ENCODE data around the gene VAV2. TPM values are rescaled to one million over a fixed set of nuclear protein-coding genes. Genes with fewer than 3 reads are reported as not detected.

VAV2 gene, protein sequence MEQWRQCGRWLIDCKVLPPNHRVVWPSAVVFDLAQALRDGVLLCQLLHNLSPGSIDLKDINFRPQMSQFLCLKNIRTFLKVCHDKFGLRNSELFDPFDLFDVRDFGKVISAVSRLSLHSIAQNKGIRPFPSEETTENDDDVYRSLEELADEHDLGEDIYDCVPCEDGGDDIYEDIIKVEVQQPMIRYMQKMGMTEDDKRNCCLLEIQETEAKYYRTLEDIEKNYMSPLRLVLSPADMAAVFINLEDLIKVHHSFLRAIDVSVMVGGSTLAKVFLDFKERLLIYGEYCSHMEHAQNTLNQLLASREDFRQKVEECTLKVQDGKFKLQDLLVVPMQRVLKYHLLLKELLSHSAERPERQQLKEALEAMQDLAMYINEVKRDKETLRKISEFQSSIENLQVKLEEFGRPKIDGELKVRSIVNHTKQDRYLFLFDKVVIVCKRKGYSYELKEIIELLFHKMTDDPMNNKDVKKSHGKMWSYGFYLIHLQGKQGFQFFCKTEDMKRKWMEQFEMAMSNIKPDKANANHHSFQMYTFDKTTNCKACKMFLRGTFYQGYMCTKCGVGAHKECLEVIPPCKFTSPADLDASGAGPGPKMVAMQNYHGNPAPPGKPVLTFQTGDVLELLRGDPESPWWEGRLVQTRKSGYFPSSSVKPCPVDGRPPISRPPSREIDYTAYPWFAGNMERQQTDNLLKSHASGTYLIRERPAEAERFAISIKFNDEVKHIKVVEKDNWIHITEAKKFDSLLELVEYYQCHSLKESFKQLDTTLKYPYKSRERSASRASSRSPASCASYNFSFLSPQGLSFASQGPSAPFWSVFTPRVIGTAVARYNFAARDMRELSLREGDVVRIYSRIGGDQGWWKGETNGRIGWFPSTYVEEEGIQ
- 10 to 100 TPM in 11 of 12 donors, not detected in 1; 12.0 to 16.6 (median 15.0) TPM for polyA plus RNA-seq (ENCODE audit: insufficient read length in 12 of 12)
- long read RNA-seq, donor 1, full-length matches to known transcripts = 1 of 1 reads
- long read RNA-seq, donor 1, partial matches to known transcripts = 0 of 1 reads
- long read RNA-seq, donor 1, other reads (novel, unspliced or antisense) = 0 of 1 reads
- long read RNA-seq, donor 2 = 0 reads
- long read RNA-seq, donor 3 = 0 reads
- long read RNA-seq, donor 4 = 0 reads
- long read RNA-seq, donor 5 = 0 reads
- long read RNA-seq, donor 6, partial matches to known transcripts = 6 of 6 reads
- long read RNA-seq, donor 6, other reads (novel, unspliced or antisense) = 0 of 6 reads
- long read RNA-seq, donor 7 = 0 reads
- long read RNA-seq, donor 8 = 0 reads
- long read RNA-seq, donor 9 = 0 reads
- long read RNA-seq, donor 10 = 0 reads
- long read RNA-seq, donor 11 = 0 reads

DNA sequence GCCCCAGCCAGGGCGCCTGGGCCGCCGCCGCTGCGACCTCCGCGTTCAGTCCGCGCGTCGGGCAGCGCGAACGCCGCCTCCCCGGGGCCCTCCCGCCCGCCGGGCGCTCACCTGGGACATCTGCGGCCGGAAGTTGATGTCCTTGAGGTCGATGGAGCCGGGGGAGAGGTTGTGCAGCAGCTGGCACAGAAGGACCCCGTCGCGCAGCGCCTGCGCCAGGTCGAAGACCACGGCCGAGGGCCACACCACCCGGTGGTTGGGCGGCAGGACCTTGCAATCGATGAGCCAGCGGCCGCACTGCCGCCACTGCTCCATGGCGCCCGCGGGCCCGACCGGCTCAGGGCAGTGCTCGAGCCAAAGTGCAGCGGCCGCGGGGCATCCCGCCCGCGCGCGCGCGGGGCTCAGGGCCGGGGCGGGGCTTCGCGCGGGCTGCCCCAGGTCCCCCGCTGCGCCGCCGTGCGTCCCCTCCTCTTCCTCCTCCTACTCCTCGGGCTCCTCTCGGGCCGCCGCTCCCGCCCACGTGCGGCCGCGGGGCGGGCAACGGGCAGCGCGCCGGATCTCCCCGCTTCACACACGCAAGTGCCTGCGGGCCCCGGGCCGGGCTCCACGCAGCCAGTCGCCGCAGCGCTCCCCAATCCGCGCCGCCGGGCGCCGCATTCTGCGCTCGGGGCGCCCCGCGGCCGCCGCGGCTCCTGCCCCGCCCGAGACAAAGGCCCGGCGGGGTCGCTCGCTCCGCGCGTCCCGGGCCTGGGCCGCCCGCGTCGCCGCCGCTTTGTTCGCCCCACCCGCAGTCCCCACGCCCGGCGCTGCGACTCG is at the start of gene VAV2:
TSS of gene VAV2 (minus strand) at position 361 of the 816 bp plus-strand sequence. CDS start at position 315, 46 bp downstream.
- no peak for DNase-seq

DNA sequence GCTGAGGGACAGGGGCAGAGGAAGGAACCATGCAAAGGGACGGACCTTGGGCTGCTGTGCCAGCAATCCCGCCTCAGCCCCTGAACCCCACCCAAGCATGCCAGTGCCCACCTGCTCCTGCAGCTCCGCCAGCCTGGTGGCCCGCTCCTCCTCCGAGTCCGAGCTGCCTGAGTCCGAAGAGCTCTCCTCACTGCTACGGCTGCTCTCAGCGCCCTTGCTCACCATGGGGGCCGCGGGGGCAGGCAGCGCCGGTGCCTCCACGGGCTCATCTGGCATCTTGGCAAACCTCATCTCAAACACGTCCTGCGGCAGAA is 49.5 kb upstream of the VAV2 start:
- no peak for DNase-seq

DNA sequence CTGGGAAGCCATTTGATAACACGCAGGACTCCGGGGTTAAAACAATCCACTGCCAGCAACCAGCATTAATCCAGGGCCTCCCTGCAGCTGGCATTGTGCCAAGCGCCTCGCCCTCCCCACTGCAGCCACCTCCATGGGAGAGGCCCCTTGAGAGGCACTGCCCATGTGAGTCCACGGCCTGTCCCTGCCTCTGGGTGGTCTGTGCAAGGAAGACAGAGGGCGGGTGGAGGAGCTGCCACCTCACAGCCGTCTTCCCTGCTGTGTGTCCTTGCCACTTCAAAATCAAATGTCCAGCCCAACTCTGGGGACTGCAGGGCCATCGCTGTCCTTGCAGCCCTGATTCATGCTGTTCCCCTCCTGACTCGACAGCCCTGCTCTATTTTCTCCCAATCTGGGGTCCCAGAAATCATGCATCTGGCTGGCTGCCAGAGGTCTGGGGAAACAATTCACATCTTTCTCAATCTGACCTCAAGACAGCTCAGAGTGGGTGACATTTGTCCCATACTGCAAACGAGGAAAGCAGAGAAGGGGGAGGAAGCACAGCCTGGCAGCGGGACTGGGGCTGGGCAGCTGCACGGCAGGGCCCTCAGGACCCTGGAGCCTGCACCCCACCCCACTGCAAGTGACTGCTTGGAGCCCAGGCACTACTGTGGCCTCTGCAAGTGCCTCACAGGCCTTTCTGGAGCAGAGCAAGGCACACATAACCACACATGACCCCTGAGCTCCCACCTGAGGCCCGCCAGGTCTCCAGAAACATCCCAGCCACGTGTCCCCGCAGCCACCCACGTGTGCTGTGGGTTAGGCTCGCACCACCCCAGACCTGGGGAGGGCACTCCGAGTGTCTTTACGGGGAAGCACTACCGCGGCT is 48.9 kb upstream of the VAV2 start:
- DNase-seq = no peak

DNA sequence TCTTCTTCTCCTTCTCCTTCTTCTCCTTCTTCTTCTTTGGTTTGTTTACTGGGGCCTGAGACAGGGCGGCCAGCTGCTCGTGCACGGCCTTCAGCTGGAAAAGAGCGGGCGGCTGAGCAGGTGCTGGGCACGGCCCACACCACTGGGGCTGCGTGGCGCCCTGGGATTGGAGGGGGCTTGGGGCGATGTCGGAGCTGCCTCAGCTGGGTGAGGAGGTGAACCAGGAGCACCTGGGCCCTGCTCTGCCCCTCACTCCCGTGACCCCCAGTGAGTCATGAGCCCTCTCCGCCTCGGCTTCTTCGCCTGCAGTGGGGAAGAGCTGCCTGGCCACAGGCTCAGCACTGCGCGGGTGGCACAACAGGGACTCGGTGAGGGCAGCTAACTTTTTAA is 48.0 kb upstream of the VAV2 start:
- DNase-seq = no peak

DNA sequence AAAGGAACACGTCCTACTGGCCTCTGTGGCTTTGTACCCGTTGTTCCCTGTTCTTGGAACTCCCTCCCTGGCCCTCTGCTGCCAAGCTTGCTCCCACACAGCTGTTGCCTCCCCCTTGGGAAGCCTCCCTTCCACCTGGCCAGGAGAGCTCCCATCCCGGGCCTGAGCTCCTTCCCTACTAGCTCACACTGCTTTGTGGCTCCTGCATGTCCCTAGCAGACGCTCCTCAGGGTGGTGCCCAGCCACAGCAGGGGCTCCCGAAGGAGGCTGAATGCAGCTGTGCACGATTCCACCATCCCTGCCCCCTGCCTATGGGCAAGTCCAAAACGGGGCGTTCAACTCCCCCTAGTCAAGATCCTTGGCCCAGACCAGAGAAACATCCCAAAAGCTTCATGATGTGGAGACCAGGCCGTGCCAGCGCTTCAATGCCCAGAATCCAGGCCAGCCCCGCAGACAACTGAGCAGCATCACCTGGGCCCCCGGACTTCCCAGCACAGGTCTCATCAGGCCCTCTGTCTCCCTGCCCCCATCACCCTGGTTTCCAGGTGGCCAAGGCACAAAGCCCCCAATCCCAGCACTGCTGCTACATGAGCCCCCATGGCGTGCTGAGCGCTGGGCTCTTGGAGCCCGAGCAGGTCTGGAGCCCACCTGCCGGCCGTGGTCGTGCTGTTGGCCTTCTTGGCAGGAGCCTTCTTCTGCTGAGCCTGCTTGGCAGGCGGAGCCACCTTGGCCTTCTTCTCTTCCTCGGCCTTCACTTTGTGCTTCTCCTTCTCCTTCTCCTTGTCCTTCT is 47.5 kb upstream of the VAV2 start:
- DNase-seq = no peak

DNA sequence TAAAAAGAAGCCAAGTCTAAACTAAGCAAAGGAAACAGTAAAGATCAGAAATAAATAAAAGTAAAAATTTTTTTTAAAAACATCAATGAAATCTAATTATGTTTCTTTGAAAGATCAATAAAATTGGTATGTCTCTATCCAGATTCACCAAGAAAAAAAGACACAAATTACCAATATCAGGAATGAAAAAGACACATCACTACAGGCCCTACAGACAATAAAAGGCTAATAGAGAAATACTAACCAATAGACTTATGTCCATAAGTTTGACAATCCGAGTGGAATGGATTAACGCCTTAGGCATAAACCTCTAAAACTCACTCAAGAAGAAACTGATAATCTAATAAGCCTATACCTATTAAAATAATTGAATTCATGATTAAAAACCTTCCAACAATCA is 45.5 kb upstream of the VAV2 start:
- no peak for DNase-seq

DNA sequence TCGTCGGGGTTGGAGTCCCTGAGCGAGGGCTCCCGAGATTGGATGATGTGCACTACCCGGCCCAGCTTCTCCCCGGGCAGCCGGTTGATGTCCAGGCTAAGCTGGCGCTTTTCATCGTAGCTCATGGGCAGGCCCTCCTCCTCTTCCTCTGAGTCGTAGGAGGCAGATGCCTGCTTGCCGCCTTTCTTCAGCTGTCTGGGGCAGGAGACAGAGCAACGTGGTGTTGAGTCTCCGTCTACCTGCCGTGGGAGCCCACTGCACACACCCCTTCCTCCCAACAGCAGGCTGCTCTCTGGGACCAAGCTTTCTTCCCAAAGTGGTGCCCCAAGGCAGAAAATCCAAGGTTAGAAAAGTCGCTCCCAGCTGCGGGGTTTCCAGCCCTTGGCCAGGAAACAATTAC is 44.0 kb upstream of the VAV2 start:
- DNase-seq = no peak

DNA sequence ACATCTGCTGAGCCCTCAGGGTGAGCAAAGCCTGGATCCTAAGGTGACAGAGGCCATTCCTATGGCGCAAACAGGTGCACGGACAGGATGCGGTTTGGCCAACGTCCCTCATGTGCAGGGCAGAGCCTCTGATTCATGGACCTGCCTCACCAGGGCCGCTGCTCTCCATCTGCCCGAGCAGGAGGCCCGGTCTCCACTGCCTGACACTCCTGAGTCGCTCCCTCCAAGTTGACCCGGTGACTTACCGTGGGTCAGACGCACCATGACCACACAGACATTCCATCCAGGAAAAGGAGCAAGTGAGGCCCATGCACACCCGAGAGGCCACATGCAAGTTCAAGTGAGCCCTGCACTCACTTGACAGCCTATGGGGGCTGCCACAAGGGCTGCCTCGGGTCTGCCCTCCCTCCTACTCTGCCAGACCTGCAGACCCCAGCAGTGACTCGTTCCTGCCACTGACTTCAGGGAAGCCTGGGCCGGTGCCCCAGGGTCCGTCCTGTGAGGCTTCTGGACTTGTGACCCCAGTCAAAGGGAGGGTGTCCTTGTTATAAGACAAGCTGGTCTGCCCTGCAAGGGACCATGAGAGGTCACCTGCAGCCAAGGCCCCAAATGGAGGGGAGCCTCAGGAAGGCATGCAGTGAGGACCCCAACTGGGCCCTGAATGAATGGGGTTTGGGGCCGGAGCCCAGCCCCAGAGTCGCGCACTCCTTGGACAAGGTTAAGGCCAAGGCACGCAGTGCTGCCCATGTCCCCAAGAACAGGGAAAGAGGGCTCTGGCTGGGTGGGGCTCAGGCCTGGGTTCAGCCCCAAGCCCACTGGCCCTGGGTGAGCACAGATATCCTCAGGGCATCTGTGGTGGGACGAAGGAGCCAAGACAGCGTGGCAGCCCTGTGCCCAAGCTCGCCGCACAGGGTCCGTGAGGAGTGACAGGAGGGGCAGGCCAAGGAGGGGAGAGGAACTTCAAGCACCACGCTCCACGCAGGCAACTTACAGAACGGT is 43.2 kb upstream of the VAV2 start:
- no peak for DNase-seq

DNA sequence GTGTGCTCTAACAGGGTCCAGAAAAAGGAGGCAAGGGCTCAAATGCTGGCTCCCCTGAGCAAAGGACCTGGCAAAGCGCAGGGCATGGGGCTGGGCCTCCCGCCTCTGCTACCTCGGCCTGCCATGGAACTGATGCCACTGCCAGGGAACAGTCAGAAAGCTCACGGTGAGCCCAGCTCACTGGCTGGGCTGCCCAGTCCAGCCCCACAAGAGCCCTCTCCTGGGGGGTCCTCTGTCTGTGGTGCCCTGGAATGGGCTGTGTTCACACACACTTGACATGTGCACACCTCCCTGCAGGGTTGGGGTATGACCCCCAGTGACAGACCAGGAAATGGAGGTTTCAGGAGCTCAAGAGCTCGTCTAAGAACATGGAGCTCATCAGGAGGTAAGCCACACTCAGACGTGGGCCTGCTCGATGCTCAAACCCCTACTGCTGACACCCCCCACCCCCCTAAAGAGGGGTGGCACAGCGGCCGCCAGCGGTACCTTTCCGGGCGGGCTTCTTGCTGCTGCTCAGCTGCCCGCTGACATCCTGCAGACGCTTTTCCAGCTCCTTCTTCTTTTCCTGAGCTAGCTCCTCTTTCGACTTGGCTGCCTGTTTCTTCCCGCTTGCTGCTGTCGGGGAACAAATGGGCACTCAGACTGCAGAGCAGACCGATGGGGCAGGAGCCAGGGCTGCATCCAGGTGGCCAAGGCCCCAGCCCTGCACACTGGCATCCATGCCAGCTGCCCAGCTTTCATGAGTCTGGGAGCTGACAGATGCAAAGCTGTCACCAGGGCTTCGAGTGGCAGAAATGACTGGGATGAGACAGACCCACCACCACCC is 42.3 kb upstream of the VAV2 start:
- no peak for DNase-seq

DNA sequence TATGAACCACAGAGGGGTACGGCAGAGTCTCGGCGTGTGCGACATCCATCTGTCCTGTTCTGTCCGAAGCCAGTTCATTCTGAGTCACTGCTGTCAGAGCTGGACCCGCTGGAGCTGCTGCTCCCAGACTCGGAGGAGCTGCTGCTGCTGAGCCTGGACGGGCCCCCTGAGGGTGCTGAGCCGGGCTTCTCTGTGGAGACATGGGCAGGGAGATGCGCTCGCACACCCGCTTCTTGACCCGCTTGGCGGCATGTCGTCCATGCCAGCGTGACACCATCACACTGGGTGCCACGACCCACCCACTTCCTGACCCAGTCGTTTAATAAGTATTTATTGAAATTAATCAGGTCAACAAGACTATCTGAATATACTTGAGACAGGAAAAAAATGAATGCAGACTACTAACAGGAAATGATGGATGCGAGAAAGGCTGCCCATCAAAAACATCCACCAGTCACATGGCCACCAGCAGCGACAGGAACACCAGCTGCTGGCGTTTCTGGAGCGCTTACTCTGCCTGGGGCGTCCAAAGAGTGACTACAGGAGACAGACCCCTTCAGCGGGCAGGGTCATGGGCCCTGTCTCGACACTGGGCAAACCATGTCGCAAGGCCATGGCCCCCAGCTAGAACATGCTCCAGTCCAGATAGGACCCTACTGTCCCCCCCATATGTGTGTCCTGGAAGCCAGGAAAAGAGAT is 41.5 kb upstream of the VAV2 start:
- no peak for DNase-seq

DNA sequence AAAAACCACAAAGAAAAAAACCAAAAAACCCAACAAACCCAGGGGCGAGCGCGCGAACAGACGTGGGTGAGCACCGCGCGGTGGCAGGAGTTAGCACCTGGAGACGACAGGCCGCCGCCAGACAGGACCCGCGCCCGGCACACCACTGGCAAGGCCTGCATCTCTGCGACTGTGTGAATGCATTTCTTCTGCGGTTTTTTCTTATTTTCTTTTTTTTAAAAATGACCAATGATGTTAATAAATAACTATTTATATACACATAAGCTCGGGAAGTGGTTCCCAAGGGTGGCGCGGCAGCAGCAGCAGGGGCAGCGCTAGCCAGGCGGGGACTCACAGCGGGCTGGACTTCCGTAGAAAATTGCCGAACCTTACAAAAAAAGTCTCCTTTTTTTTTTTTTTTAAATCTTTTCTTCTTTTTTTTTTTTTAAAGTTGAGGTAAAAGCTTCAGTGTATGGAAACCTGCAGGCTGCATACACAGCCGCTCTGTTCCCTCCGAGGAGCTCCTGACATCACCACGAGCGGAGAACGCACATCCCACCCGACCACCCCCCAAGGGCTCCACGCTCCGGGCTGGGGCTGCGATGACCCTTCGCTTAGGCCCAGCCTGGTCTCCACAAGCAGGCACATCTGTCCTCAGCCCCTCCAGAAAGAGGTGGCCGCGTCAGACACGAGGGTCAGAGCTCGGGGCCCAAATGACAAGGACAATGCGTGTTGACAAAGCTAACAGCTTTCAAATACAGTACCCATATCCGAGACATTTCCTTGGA is 40.5 kb upstream of the VAV2 start:
- DNase-seq = no peak

DNA sequence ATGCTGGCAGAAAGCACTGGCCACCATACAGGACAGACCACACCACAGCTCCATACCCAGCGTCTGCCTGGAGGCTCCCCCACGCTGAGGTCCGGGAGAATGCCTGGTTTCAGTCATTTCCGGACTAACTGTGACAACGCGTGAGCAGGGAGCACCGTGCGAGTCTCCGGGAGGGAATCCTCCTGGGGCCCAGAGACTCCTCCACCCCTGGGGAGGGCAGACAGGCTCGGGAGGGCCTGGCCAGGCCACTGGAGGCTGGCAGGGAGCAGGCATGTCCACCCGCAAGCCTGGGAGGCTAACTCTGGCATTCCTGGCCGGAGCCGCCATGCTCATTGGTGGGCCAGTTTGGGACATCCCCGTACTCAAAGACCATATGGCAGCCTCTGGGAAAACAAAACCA is 39.7 kb upstream of the VAV2 start:
- DNase-seq = no peak

DNA sequence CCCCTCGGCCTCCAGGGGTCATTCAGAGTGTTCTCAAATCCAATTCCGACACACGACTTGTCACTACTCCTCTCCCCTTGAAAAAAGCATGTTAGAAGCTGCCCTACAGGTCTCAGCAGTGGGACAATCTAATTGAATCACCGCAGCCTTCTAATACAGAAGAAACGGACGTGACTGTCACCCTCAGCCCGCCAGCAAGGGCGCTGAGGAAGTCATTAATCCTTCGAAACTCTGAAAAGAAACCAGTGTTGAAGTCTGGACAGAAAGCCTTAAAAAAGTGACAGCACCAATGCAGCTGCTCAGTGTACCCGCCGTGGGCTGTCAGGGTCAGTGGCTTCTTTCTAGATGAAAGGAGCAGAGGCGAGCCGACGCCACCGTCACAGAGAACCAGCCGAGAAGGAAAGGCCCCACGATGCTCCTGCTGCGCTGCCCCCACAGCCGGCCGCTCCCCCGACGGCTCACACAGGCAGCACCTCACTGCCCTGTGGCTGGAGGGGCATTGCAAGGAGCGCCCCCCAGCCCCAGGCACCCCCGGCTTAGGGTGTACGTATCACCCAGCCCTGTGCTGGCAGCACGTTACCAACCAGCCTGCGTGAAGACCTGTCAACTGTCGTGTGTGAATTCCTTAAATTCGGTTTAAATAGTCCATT is 38.8 kb upstream of the VAV2 start:
- DNase-seq = no peak

DNA sequence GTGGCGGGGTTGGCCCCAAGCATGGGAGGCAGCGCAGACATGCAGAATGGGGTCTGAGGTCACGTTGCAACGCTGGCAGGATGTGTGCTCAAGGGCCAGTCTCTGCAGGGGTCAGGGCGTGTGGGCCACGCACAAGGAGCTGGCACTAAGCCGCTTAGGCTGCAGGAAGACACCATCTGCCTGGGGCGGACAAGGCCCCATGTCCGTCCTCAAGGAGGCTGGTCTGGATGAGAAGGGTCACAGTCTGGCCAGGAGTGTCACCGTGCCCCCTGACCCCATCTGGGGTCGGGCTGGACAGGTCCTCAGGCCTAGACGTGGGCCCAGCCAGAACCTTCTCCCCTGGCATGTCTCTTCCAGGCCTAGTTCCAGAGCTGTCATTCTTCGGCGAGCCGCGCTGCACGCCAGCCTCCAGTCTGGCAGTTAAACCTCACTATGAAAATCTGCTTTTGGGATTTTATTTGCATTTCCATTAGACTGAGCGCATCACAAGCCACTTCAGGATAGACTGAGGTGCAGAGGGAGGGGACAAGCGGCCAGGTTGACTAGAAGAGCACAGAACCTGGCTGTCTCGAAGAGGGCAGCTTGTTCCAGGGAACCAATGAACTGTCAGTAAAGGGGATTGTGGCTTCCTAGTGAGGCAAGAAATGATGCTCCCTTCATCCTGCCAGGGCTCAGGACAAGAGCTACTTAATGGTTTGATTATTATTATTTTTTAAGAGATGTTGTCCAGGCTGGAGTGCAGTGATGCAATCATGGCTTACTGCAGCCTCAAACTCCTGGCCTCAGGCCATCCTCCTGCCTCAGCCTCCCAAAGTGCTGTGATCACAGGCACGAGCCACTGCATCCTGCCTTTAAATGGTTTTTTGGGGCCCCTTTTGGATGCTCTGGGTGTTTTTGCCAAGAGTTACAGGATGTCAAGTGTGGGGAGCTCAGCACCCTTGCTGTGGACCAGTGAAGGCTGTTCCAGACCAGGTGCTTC is 37.4 kb upstream of the VAV2 start:
- no peak for DNase-seq
